Measurements from ENCODE around the gene CHCT1.
A peak's percentile ranks its signal among the peaks of the same experiment; 100 is the strongest.
"Not testable (repeated sequence)": the region's sequence is repeated elsewhere in the genome, so short reads cannot be mapped to it uniquely, and the experiment has no call there.

CHCT1 gene

DNA sequence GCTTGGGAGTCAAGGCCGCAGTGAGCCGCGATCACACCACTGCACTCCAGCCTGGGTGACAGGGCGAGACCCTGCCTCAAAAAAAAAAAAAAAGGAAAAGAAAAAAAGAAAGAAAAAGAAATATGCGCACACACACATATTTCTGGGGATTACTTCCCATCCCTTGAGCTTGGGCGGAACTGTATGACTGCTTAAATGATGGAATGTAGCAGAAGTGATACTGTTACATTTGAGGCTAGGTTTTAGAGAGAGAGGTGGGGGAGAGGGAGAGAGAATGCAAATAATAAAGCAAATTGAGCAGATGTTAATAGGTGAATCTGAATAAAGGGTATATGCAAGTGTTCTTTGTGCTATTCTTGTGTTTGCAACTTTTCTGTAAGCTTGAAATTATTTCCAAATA is 18.3 kb upstream of the CHCT1 start:
- no peak overlapping the region for H3K4me3 ChIP-seq (ENCODE audit: low read length)
- no peaks in the 10 kb centered on the region for H3K27me3 ChIP-seq (replicated peaks; ENCODE audit: control insufficient read depth, insufficient read depth, low read length)
- H3K9me3 ChIP-seq (ENCODE audit: control insufficient read depth, low read length) = no peaks in the 10 kb centered on the region
- no peak for DNase-seq (ENCODE audit: low read depth)
- H3K4me1 ChIP-seq (ENCODE audit: control insufficient read depth, insufficient read depth, low read length) = peaks cover under 1% of the 10 kb centered on the region
- H3K36me3 ChIP-seq (ENCODE audit: control insufficient read depth, insufficient read depth, low read length, severe bottlenecking) = no peaks in the 10 kb centered on the region
- no peak overlapping the region for H3K9ac ChIP-seq (ENCODE audit: low read length)

DNA sequence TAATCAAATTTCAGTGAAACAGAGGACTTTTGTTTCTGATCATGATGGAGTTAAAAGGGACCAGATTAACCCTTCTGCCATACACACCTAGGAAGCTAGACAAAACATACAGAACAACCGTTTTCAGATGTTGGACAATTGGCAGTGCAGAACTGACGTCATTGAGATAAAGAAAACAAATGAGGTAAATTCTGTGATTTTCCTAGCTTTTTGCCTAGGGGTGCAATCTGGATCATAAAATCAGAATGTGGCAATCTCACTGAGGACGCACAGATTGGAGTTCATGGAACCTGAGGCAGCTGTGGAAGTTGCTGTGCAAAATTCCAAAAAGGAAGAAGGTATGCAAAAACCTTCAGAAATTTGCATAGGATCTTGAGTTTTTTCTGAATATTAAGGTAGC is 15.4 kb upstream of the CHCT1 start:
- DNase-seq (ENCODE audit: low read depth) = no peak
- Histone ChIP-seq H3K4me3 (ENCODE audit: low read length) (no peak overlapping the region), H3K9ac (ENCODE audit: low read length) (no peak overlapping the region)

DNA sequence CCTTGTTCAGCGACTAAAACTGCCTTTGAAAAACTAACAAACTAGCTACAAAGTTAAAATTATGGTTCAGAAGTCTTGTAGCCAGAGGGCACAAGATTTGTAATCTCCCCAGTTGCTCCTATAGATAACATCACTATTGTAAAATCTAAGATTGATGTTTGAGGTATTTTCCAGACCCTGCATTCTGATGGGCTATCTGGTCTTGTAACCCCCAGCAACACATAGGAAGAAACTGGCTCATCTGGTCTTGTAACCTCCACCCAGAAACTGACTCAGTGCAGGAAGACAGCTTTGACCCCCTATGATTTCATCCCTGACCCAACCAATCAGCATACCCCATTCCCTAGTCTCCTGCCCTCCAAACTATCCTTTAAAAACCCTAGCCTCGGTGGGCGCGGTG is 12.3 kb upstream of the CHCT1 start:
- DNase-seq (ENCODE audit: low read depth) = no peak
- Histone ChIP-seq H3K4me3 (ENCODE audit: low read length) (no peak overlapping the region), H3K9ac (ENCODE audit: low read length) (no peak overlapping the region), H3K36me3 (ENCODE audit: control insufficient read depth, insufficient read depth, low read length, severe bottlenecking) (no peaks in the 10 kb centered on the region), H3K9me3 (ENCODE audit: control insufficient read depth, low read length) (no peaks in the 10 kb centered on the region), H3K27me3 (replicated peaks; ENCODE audit: control insufficient read depth, insufficient read depth, low read length) (no peaks in the 10 kb centered on the region), H3K4me1 (ENCODE audit: control insufficient read depth, insufficient read depth, low read length) (peaks cover 2% of the 10 kb centered on the region)

More for the DNA sequence above, 15.4 kb upstream of the CHCT1 start:
- H3K9me3 ChIP-seq (ENCODE audit: control insufficient read depth, low read length) = no peaks in the 10 kb centered on the region
- H3K27me3 ChIP-seq (replicated peaks; ENCODE audit: control insufficient read depth, insufficient read depth, low read length) = no peaks in the 10 kb centered on the region
- no peaks in the 10 kb centered on the region for H3K36me3 ChIP-seq (ENCODE audit: control insufficient read depth, insufficient read depth, low read length, severe bottlenecking)
- peaks cover 2% of the 10 kb centered on the region for H3K4me1 ChIP-seq (ENCODE audit: control insufficient read depth, insufficient read depth, low read length)

DNA sequence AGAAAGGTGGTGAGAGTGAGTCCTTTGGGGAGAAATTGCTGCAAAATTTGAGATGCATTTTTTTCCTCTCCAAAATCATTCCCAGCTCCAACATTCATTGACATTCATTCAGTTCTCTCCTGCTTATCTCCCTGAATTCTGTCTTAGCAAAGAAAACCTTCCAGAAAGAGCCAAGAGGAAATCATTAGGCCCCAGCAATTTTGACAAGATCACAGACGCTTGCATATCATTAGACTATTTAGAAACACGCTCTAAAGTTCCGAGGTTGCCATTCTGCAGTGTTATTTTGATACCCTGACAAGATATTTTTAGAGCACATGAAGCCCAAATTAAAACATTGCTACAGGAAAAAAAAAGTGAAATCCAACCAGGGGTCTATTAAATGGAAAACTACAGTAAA is 9.6 kb upstream of the CHCT1 start:
- H3K9ac ChIP-seq (ENCODE audit: low read length) = no peak overlapping the region
- DNase-seq (ENCODE audit: low read depth) = no peak

DNA sequence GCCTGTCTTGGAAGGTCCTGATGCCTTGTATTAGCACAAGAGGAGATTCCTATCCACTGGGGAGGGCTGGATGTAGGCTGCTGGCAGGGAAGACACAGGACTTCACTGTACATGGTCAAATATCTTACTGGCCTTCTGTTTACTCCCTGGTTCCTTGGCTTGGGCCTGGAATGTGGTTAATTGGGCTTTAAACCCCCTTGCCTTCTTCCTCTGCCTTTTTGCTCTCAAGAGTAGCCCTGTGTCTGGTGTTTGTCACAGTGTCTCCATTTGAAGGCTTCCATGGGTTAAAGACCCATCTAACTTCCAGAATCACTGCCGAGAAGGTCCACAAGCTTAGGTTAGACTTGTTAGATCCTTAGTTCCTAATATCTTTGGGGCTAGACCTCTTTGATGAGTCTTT is 7.1 kb upstream of the CHCT1 start:
- no peaks in the 10 kb centered on the region for H3K27me3 ChIP-seq (replicated peaks; ENCODE audit: control insufficient read depth, insufficient read depth, low read length)
- no peaks in the 10 kb centered on the region for H3K4me1 ChIP-seq (ENCODE audit: control insufficient read depth, insufficient read depth, low read length)
- no peaks in the 10 kb centered on the region for H3K9me3 ChIP-seq (ENCODE audit: control insufficient read depth, low read length)
- H3K9ac ChIP-seq (ENCODE audit: low read length) = no peak overlapping the region
- H3K36me3 ChIP-seq (ENCODE audit: control insufficient read depth, insufficient read depth, low read length, severe bottlenecking) = no peaks in the 10 kb centered on the region
- H3K4me3 ChIP-seq (ENCODE audit: low read length) = no peak overlapping the region
- no peak for DNase-seq (ENCODE audit: low read depth)

More for the DNA sequence above, 9.6 kb upstream of the CHCT1 start:
- Histone ChIP-seq H3K27me3 (replicated peaks; ENCODE audit: control insufficient read depth, insufficient read depth, low read length) (no peaks in the 10 kb centered on the region), H3K4me3 (ENCODE audit: low read length) (no peak overlapping the region), H3K36me3 (ENCODE audit: control insufficient read depth, insufficient read depth, low read length, severe bottlenecking) (no peaks in the 10 kb centered on the region), H3K4me1 (ENCODE audit: control insufficient read depth, insufficient read depth, low read length) (peaks cover 2% of the 10 kb centered on the region), H3K9me3 (ENCODE audit: control insufficient read depth, low read length) (no peaks in the 10 kb centered on the region)

DNA sequence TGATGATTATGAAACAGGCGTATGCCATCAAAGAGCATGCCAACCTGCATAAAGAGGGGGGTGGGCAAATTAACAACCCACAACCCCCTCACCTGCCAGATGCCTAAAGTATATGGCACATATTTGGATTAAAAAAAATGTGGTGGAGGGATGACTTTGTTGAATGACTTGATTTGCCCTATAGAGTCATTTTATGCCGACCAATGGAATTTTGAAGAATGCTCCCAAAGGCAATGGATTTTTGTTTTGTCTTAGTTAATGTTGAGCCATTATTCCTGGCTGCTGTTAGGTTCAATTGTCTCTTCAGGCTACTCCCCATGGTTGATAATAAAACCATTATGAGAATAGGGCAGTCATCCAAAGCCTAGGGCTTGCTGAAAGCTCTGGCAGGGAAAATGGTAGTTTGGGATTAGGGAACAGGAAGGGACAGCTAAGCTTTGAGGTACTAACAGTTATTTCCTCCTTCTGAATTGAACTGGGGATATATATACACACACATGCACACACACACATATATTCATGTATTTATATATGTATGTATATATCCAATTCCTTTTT is 5.8 kb upstream of the CHCT1 start:
- no peak overlapping the region for H3K9ac ChIP-seq (ENCODE audit: low read length)
- DNase-seq (ENCODE audit: low read depth) = no peak
- H3K9me3 ChIP-seq (ENCODE audit: control insufficient read depth, low read length) = no peaks in the 10 kb centered on the region
- H3K36me3 ChIP-seq (ENCODE audit: control insufficient read depth, insufficient read depth, low read length, severe bottlenecking) = no peaks in the 10 kb centered on the region
- no peak overlapping the region for H3K4me3 ChIP-seq (ENCODE audit: low read length)
- H3K4me1 ChIP-seq (ENCODE audit: control insufficient read depth, insufficient read depth, low read length) = peaks cover 5% of the 10 kb centered on the region
- no peaks in the 10 kb centered on the region for H3K27me3 ChIP-seq (replicated peaks; ENCODE audit: control insufficient read depth, insufficient read depth, low read length)

DNA sequence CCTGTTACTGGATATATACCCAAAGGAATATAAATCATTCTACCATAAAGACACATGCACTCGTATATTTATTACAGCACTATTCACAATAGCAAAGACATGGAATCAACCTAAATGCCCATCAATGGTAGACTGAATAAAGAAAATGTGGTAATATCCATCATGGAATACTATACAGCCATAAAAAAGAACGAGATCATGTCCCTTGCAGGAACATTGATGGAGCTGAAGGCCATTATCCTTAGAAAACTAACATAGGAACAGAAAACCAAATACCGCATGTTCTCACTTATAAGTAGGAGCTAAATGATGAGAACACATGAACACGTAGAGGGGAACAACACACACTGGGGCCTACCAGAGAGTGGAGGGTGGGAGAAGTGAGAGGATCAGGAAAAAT is 3.3 kb upstream of the CHCT1 start:
- H3K9ac ChIP-seq (ENCODE audit: low read length); H3K4me3 ChIP-seq (ENCODE audit: low read length); H3K9me3 ChIP-seq (ENCODE audit: control insufficient read depth, low read length); DNase-seq (ENCODE audit: low read depth); H3K4me1 ChIP-seq (ENCODE audit: control insufficient read depth, insufficient read depth, low read length); H3K36me3 ChIP-seq (ENCODE audit: control insufficient read depth, insufficient read depth, low read length, severe bottlenecking); H3K27me3 ChIP-seq (replicated peaks; ENCODE audit: control insufficient read depth, insufficient read depth, low read length): not testable (repeated sequence)

DNA sequence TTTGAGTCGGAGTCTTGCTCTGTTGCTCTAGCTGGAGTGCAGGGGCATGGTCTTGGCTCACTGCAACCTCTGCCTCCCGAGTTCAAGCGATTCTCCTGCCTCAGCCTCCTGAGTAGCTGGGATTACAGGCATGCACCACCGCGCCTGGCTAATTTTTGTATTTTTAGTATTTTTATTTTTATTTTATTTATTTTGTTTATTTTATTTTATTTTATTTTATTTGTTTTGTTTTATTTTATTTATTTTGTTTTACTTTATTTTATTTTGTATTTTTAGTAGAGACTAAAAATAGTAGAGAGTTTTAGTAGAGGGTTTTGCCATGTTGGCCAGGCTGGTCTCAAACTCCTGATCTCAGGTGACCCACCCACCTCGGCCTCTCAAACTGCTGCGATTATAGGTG is 2.4 kb upstream of the CHCT1 start:
- not testable (repeated sequence) for DNase-seq (ENCODE audit: low read depth); H3K27me3 ChIP-seq (replicated peaks; ENCODE audit: control insufficient read depth, insufficient read depth, low read length); H3K4me3 ChIP-seq (ENCODE audit: low read length); H3K36me3 ChIP-seq (ENCODE audit: control insufficient read depth, insufficient read depth, low read length, severe bottlenecking); H3K9me3 ChIP-seq (ENCODE audit: control insufficient read depth, low read length); H3K9ac ChIP-seq (ENCODE audit: low read length)
- peaks cover 14% of the 10 kb centered on the region for H3K4me1 ChIP-seq (ENCODE audit: control insufficient read depth, insufficient read depth, low read length)

DNA sequence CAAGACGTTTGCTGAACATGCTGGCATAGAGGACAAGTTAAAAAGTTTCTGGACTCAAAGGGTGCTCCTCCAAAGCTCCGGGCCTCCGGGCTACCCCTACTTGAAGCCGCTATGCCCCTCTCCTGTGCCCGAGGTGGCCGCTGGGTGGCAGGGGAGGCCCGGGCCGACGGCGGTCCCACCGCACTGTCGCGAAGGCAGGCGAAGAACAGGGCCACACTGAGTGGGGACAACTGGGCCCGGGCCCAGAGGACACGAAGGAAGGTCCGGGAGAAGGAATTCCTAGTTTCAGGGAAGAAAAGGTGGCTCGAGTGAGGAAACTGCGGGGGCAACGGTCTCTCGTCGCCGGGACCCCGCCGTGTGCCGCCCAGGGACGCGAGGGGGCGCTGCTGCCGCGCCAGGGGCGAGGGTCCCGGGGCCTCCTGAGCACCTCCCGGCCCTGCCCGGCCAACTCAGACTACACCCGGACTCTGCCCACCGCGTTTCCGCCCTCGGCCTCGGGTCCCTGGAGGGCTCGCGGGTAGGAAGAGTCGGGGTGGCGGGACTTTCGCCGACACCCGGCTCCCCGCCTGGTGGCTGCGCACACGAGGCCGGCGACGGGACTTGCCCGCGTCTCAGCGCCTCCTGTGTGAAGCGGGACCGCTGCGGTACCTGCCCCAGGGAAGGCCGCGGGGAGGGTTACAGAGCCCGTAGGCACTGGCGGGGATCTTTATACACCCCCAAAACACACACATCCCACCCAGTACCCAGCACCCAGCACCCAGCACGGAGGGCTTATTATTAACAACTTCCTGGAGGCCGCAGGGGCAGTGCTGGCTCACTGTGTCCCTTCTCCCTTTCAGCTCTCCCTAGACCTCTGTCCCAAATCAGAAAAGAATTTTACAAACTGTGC is 772 bp upstream of the CHCT1 start:
- no peaks in the 10 kb centered on the region for H3K36me3 ChIP-seq (ENCODE audit: control insufficient read depth, insufficient read depth, low read length, severe bottlenecking)
- H3K4me3 ChIP-seq (ENCODE audit: low read length) = peak overlapping the region; percentile 76
- H3K4me1 ChIP-seq (ENCODE audit: control insufficient read depth, insufficient read depth, low read length) = peaks cover 14% of the 10 kb centered on the region
- no peaks in the 10 kb centered on the region for H3K9me3 ChIP-seq (ENCODE audit: control insufficient read depth, low read length)
- peak overlapping the region; percentile 80 for H3K9ac ChIP-seq (ENCODE audit: low read length)
- DNase-seq (ENCODE audit: low read depth) = peak; percentile 82
- H3K27me3 ChIP-seq (replicated peaks; ENCODE audit: control insufficient read depth, insufficient read depth, low read length) = no peaks in the 10 kb centered on the region

DNA sequence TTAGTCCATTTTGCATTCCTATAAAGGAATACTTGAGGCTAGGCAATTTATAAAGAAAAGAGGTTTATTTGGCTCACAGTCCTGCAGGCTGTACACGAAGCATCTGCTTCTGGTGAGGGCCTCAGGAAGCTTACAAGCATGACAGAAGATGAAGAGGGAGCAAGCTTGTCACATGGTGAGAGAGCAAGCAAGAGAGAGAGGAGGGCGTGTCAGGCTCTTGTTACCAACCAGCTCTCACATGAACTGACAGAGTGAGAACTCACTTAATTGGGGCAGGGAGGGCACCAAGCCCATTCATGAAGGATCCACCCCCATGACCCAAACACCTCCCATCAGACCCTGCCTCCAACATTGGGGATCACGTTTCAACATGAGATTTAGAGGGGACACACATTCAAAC is 1.6 kb downstream of the CHCT1 start:
- Histone ChIP-seq H3K36me3 (ENCODE audit: control insufficient read depth, insufficient read depth, low read length, severe bottlenecking) (no peaks in the 10 kb centered on the region), H3K9ac (ENCODE audit: low read length) (no peak overlapping the region), H3K9me3 (ENCODE audit: control insufficient read depth, low read length) (no peaks in the 10 kb centered on the region), H3K4me3 (ENCODE audit: low read length) (no peak overlapping the region), H3K4me1 (ENCODE audit: control insufficient read depth, insufficient read depth, low read length) (peaks cover 14% of the 10 kb centered on the region), H3K27me3 (replicated peaks; ENCODE audit: control insufficient read depth, insufficient read depth, low read length) (no peaks in the 10 kb centered on the region)
- no peak for DNase-seq (ENCODE audit: low read depth)

DNA sequence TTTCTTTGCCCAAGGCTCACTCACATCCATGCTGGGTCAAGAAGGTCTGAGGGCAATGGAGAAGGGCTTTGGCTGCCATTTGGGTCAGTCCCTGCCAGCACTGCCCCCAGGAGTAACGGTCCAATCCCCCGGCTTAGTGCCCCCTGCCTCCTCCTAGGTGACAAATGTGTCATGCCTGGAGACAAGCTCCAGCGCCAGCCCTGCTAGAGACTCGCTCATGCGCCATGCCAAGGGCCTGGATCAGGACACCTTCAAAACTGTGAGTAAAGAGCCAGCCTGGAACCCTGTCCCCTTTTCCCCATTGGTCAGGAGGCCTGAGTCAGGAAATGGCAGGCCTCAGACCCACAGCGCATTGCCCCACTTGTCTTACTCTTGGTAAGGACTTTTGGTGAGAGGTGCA is 3.3 kb downstream of the CHCT1 start:
- H3K9ac ChIP-seq (ENCODE audit: low read length) = no peak overlapping the region
- H3K36me3 ChIP-seq (ENCODE audit: control insufficient read depth, insufficient read depth, low read length, severe bottlenecking) = no peaks in the 10 kb centered on the region
- DNase-seq (ENCODE audit: low read depth) = no peak
- no peak overlapping the region for H3K4me3 ChIP-seq (ENCODE audit: low read length)
- no peaks in the 10 kb centered on the region for H3K9me3 ChIP-seq (ENCODE audit: control insufficient read depth, low read length)
- H3K27me3 ChIP-seq (replicated peaks; ENCODE audit: control insufficient read depth, insufficient read depth, low read length) = no peaks in the 10 kb centered on the region
- peaks cover 14% of the 10 kb centered on the region for H3K4me1 ChIP-seq (ENCODE audit: control insufficient read depth, insufficient read depth, low read length)

Measured in adipocyte (in vitro differentiated cells).